Liver (tissue), 9 donors: ENCODE data around the gene ZNF446. TPM values are rescaled to one million over a fixed set of nuclear protein-coding genes. Genes with fewer than 3 reads are reported as not detected.
"Not testable (repeated sequence)": the region's sequence is repeated elsewhere in the genome, so short reads cannot be mapped to it uniquely, and the experiment has no call there.

Experiments
- DNase-seq: peaks from one replicate; pipeline ENCODE4 v3.0.0-alpha.2; 2017; ENCODE audit warnings: low spot score
- H3K27ac ChIP-seq, 2 donors: one replicate each; pipeline ENCODE4 v1.7.0; 2013; ENCODE audit warnings: inconsistent platforms in 2 of 2, low read length in 2 of 2, control low read depth in 1 of 2, low read depth in 1 of 2, mild to moderate bottlenecking in 1 of 2
- H3K27me3 ChIP-seq, 4 donors: one replicate each; pipeline versions ENCODE4 v1.6.1 to v1.7.0; 2013; ENCODE audit warnings: low read length in 3 of 4, inconsistent platforms in 1 of 4, mild to moderate bottlenecking in 1 of 4, moderate library complexity in 1 of 4; ENCODE audit not compliant: control insufficient read depth in 4 of 4, insufficient read depth in 4 of 4
- H3K36me3 ChIP-seq, 4 donors: one replicate each; pipeline versions ENCODE4 v1.6.1 to v1.7.0; 2013; ENCODE audit warnings: low read length in 3 of 4, mild to moderate bottlenecking in 3 of 4, low read depth in 1 of 4, moderate library complexity in 1 of 4; ENCODE audit not compliant: control insufficient read depth in 4 of 4, insufficient read depth in 3 of 4
- H3K4me1 ChIP-seq, 4 donors: one replicate each; pipeline versions ENCODE4 v1.6.1 to v1.7.0; 2013; ENCODE audit warnings: low read length in 3 of 4, mild to moderate bottlenecking in 3 of 4, moderate library complexity in 1 of 4; ENCODE audit not compliant: control insufficient read depth in 4 of 4, insufficient read depth in 4 of 4
- H3K4me3 ChIP-seq, 3 donors: one replicate each; pipeline versions ENCODE4 v1.6.1 to v1.7.0; 2013; ENCODE audit warnings: low read length in 3 of 3, control low read depth in 1 of 3, low read depth in 1 of 3, mild to moderate bottlenecking in 1 of 3
- H3K9ac ChIP-seq, 2 donors: one replicate each; pipeline ENCODE4 v1.7.0; 2013; ENCODE audit warnings: low read length in 2 of 2, mild to moderate bottlenecking in 2 of 2, moderate library complexity in 2 of 2, control low read depth in 1 of 2, low read depth in 1 of 2
- H3K9me3 ChIP-seq, 4 donors: one replicate each; pipeline versions ENCODE4 v1.6.1 to v1.7.0; 2013; ENCODE audit warnings: low read length in 3 of 4; ENCODE audit not compliant: control insufficient read depth in 4 of 4
- FOXA1 ChIP-seq: IDR thresholded peaks from 2 replicates; pipeline ENCODE4 v1.6.1; 2016; ENCODE audit warnings: antibody characterized with exemption
- FOXA2 ChIP-seq: IDR thresholded peaks from 2 replicates; pipeline ENCODE4 v1.6.1; 2016; ENCODE audit warnings: antibody characterized with exemption
- GABPA ChIP-seq, 2 donors: IDR thresholded peaks in 1 of 2; conservative IDR thresholded peaks in 1 of 2; 2 replicates each; pipeline ENCODE4 v1.6.1; 2016; ENCODE audit warnings: antibody characterized with exemption in 2 of 2, mild to moderate bottlenecking in 1 of 2, moderate library complexity in 1 of 2
- HNF4A ChIP-seq, 2 donors: conservative IDR thresholded peaks; 2 replicates each; pipeline ENCODE4 v1.6.1; 2016; ENCODE audit warnings: antibody characterized with exemption in 2 of 2, mild to moderate bottlenecking in 2 of 2
- HNF4G ChIP-seq: IDR thresholded peaks from 2 replicates; pipeline ENCODE4 v1.6.1; 2016; ENCODE audit warnings: antibody characterized with exemption
- JUND ChIP-seq, 2 donors: IDR thresholded peaks; 2 replicates each; pipeline ENCODE4 v1.6.1; 2016; ENCODE audit warnings: antibody characterized with exemption in 2 of 2
- NR2F2 ChIP-seq: IDR thresholded peaks from 2 replicates; pipeline ENCODE4 v1.6.1; 2016; ENCODE audit warnings: antibody characterized with exemption
- RAD21 ChIP-seq, 2 donors: IDR thresholded peaks; 2 replicates each; pipeline ENCODE4 v1.6.1; 2016; ENCODE audit warnings: antibody characterized with exemption in 2 of 2, mild to moderate bottlenecking in 2 of 2
- SP1 ChIP-seq: IDR thresholded peaks from 2 replicates; pipeline ENCODE4 v1.6.1; 2018; ENCODE audit warnings: antibody characterized with exemption, mild to moderate bottlenecking
- TAF1 ChIP-seq: conservative IDR thresholded peaks from 2 replicates; pipeline ENCODE4 v1.6.1; 2016; ENCODE audit warnings: antibody characterized with exemption, mild to moderate bottlenecking
- YY1 ChIP-seq: IDR thresholded peaks from 2 replicates; pipeline ENCODE4 v1.6.1; 2016; ENCODE audit warnings: antibody characterized with exemption, mild to moderate bottlenecking
- WGBS: extraction: QIAGEN DNeasy Blood & Tissue Kit; methylation state at CpG from one replicate; pipeline ENCODE4 v1.1.7; 2013; 5-methylcytosine and 5-hydroxymethylcytosine counted together
- polyA plus RNA-seq, 2 donors: library from polyadenylated mRNA; stranded (reverse) in 1 of 2; unstranded in 1 of 2; fragments of 200-250 nt in 1 of 2; fragments of >200 nt in 1 of 2; fragmentation: Nextera tagmentation in 1 of 2; extraction: Ambion mirVana in 1 of 2; gene quantifications; one replicate each; pipeline versions ENCODE4 v1.2.1 to v1.2.3, GENCODE V29; 2013 to 2015
- total RNA-seq, 2 donors: library from RNA; depleted of rRNA; stranded (reverse); fragments of >200 nt; gene quantifications; one replicate each; pipeline ENCODE4 v1.2.3, GENCODE V29; 2014
- TF ChIP-seq, protein P1 (sequence below): fragments of 150-350 bp; IDR thresholded peaks from 2 replicates; pipeline ENCODE4 v1.5.1; 2017; ENCODE audit warnings: improper control_type of control experiment, low read depth, low read length; ENCODE audit not compliant: missing input control
- TF ChIP-seq, protein P2 (sequence below): IDR thresholded peaks from 2 replicates; pipeline ENCODE4 v1.6.1; 2016; ENCODE audit warnings: antibody characterized with exemption
- TF ChIP-seq, protein P3 (sequence below): IDR thresholded peaks from 2 replicates; pipeline ENCODE4 v1.6.1; 2016; ENCODE audit warnings: antibody characterized with exemption
- donor health status: healthy.
- donor health status: healthy.
- donor health status: healthy.
- donor health status: healthy.
- donor health status: healthy.

ZNF446 gene
- total and polyA plus RNA-seq, 4 donors = 2.8 to 4.8 (median 3.9) TPM

DNA sequence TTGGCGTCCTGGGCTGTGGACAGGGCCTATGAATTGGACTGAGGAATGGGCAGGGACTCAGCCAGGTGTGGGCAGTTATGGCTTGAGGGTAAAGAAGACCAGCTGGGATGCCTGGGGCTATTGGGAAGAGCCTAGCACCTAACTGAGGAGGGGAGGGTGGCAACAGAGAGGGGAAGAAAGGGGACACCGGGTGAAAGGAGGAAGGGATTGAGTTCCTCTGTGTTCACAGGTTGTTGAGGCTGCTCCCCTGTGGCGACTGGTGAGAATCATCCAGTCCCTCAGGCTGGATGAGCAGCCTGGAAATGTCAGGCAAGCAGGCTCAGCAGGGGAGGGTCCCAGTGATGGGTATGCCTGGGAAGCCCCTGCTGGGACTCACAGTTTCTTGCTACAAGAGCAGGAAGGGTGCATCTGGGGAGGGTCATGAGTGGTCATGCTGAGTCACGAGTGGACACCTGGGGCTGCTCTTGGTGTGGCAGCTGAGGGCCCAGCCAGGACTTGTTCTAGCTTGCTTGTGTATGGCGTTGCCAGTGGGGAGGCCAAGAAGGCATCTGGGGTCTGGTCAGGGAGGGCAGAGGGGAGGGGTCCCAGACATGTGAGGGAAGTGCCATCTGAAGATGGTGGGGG, 7.8 kb upstream of the ZNF446 start:
- 66% methylated on average over 5 of the region's 5 CpGs for WGBS
- Histone ChIP-seq H3K36me3 (peaks cover 0 to 7% (median 4%) of the 10 kb centered on the region in 4 donors), H3K4me1 (peaks cover 7 to 23% (median 16%) of the 10 kb centered on the region in 4 donors), H3K27me3 (no peaks in the 10 kb centered on the region), H3K9me3 (no peaks in the 10 kb centered on the region), H3K4me3 (peak overlapping the region in 1 of 3 donors; percentile 11), H3K9ac (no peak overlapping the region), H3K27ac (no peak overlapping the region)
- TF ChIP-seq TAF1 = no peak
- no peak for TF ChIP-seq RAD21 (IDR thresholded peaks at IDR 0.05)
- TF ChIP-seq YY1 = no peak
- TF ChIP-seq JUND (IDR thresholded peaks at IDR 0.05) = no peak
- TF ChIP-seq SP1 = no peak
- no peak for TF ChIP-seq NR2F2
- TF ChIP-seq GABPA (IDR thresholded peaks at IDR 0.05 in 1 of 2, conservative IDR thresholded peaks at IDR 0.05 in 1 of 2) = no peak
- TF ChIP-seq, protein P1, sequence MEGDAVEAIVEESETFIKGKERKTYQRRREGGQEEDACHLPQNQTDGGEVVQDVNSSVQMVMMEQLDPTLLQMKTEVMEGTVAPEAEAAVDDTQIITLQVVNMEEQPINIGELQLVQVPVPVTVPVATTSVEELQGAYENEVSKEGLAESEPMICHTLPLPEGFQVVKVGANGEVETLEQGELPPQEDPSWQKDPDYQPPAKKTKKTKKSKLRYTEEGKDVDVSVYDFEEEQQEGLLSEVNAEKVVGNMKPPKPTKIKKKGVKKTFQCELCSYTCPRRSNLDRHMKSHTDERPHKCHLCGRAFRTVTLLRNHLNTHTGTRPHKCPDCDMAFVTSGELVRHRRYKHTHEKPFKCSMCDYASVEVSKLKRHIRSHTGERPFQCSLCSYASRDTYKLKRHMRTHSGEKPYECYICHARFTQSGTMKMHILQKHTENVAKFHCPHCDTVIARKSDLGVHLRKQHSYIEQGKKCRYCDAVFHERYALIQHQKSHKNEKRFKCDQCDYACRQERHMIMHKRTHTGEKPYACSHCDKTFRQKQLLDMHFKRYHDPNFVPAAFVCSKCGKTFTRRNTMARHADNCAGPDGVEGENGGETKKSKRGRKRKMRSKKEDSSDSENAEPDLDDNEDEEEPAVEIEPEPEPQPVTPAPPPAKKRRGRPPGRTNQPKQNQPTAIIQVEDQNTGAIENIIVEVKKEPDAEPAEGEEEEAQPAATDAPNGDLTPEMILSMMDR = no peak
- TF ChIP-seq, protein P2, sequence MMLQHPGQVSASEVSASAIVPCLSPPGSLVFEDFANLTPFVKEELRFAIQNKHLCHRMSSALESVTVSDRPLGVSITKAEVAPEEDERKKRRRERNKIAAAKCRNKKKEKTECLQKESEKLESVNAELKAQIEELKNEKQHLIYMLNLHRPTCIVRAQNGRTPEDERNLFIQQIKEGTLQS = no peak
- TF ChIP-seq, protein P3, sequence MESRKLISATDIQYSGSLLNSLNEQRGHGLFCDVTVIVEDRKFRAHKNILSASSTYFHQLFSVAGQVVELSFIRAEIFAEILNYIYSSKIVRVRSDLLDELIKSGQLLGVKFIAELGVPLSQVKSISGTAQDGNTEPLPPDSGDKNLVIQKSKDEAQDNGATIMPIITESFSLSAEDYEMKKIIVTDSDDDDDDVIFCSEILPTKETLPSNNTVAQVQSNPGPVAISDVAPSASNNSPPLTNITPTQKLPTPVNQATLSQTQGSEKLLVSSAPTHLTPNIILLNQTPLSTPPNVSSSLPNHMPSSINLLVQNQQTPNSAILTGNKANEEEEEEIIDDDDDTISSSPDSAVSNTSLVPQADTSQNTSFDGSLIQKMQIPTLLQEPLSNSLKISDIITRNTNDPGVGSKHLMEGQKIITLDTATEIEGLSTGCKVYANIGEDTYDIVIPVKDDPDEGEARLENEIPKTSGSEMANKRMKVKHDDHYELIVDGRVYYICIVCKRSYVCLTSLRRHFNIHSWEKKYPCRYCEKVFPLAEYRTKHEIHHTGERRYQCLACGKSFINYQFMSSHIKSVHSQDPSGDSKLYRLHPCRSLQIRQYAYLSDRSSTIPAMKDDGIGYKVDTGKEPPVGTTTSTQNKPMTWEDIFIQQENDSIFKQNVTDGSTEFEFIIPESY = no peak
- no peak for DNase-seq

DNA sequence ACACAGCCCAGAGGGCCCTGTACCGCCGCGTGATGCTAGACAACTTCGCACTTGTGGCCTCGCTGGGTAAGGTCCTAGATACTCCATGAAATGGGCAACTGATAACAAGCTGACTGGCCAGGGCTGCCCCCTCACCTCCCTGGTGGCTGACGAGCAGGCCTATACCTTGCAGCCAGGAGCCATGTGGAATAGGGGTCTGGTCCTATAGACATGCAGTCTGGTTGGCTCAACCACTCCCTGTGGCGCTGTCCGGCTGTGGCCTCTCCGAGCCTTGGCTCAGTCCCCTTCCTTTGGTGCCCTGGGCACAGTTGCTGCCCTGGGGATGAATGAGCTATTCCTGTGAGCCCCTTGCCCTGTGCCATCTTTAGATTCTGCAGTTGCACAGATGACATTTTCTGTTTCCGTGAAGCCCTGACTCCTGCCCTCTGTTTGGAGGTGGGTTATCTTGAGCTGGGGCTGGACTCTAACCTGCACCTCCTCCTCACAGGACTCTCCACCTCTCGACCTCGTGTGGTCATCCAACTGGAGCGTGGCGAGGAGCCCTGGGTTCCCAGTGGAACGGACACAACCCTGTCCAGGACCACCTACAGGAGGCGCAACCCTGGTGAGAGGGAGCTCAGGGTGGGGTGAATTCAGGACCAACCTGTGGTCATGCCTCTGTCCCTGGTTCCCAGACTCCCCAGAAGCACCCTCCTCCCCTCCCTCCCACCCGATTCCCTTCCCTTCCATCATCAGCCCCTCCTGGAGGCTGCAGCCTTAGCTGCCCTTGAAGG, 6.7 kb upstream of the ZNF446 start:
- 92% methylated on average over 17 of the region's 17 CpGs for WGBS
- TF ChIP-seq JUND (IDR thresholded peaks at IDR 0.05) = no peak
- TF ChIP-seq NR2F2 = no peak
- TF ChIP-seq FOXA1 = no peak
- TF ChIP-seq, protein P1 = no peak
- TF ChIP-seq HNF4A (conservative IDR thresholded peaks at IDR 0.05) = no peak
- no peak for TF ChIP-seq FOXA2
- no peak for TF ChIP-seq HNF4G

DNA sequence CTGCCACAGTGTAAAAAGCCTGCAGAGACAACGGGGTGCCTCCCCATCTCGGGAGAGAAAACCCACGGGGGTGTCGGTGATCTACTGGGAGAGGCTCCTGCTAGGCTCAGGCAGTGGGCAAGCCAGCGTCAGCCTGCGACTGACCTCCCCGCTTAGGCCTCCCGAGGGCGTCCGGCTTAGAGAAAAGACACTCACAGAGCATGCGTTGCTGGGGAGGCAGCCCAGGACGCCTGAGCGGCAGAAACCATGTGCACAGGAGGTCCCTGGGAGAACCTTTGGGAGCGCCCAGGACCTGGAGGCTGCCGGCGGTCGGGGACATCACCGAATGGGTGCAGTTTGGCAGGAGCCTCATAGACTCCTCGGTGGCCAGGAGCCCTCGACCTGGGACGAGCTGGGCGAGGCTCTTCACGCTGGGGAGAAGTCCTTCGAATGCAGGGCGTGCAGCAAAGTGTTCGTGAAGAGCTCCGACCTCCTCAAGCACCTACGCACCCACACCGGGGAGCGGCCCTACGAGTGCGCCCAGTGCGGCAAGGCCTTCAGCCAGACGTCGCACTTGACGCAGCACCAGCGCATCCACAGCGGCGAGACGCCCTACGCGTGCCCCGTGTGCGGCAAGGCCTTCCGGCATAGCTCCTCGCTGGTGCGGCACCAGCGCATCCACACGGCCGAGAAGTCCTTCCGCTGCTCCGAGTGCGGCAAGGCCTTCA, 5.2 kb upstream of the ZNF446 start:
- H3K4me1 ChIP-seq = peaks cover 7 to 32% (median 24%) of the 10 kb centered on the region in 4 donors
- not testable (repeated sequence) for H3K27me3 ChIP-seq, H3K9me3 ChIP-seq, DNase-seq, H3K9ac ChIP-seq, H3K4me3 ChIP-seq, H3K27ac ChIP-seq, H3K36me3 ChIP-seq
- 97% methylated on average over 35 of the region's 53 CpGs for WGBS

More for the DNA sequence above, 6.7 kb upstream of the ZNF446 start:
- no peaks in the 10 kb centered on the region for H3K27me3 ChIP-seq
- no peaks in the 10 kb centered on the region for H3K9me3 ChIP-seq
- no peak for DNase-seq
- no peak overlapping the region for H3K9ac ChIP-seq
- peaks cover 7 to 23% (median 16%) of the 10 kb centered on the region in 4 donors for H3K4me1 ChIP-seq
- H3K27ac ChIP-seq = no peak overlapping the region
- H3K4me3 ChIP-seq = no peak overlapping the region
- peaks cover 0 to 7% (median 4%) of the 10 kb centered on the region in 4 donors for H3K36me3 ChIP-seq
